Fibroblast of lung (primary cell): Measurements from ENCODE around the gene MGAT5. TPM values are rescaled to one million over a fixed set of nuclear protein-coding genes. Genes with fewer than 3 reads are reported as not detected.

Source experiments
- DNase-seq, 2 donors: peaks; one replicate each; pipeline versions ENCODE4 v3.0.0 to v3.0.0-alpha.2; 2010; ENCODE audit warnings: low read depth in 2 of 2
- H2AFZ ChIP-seq: 2 replicates; pipeline ENCODE4 v1.5.1; 2012; ENCODE audit warnings: low read length, control low read depth, inconsistent platforms
- H3K27ac ChIP-seq: 2 replicates; pipeline ENCODE4 v1.5.1; 2011; ENCODE audit warnings: low read length, control low read depth; ENCODE audit not compliant: insufficient read depth
- H3K27me3 ChIP-seq: 2 replicates; pipeline ENCODE4 v1.5.1; 2011; ENCODE audit warnings: mild to moderate bottlenecking, low read length; ENCODE audit not compliant: control insufficient read depth, insufficient read depth
- H3K36me3 ChIP-seq: 2 replicates; pipeline ENCODE4 v1.5.1; 2011; ENCODE audit warnings: low read length; ENCODE audit not compliant: control insufficient read depth, insufficient read depth
- H3K4me1 ChIP-seq: 2 replicates; pipeline ENCODE4 v1.5.1; 2011; ENCODE audit warnings: low read length; ENCODE audit not compliant: control insufficient read depth, insufficient read depth; ENCODE audit errors: extremely low read depth
- H3K4me2 ChIP-seq: 2 replicates; pipeline ENCODE4 v1.5.1; 2011; ENCODE audit warnings: low read length, control low read depth; ENCODE audit not compliant: insufficient read depth; ENCODE audit errors: extremely low read depth
- H3K4me3 ChIP-seq, 4 experiments: fragments of 200-600 bp in 1 of 4; sonication (generic) in 1 of 4; replicated peaks in 1 of 4; 2 replicates each; pipeline ENCODE4 v1.5.1; 2011 to 2016; ENCODE audit warnings: low read length in 4 of 4, low read depth in 3 of 4, mild to moderate bottlenecking in 3 of 4, control low read depth in 2 of 4, inconsistent platforms in 1 of 4, mixed read lengths in 1 of 4; ENCODE audit not compliant: insufficient read depth in 1 of 4; ENCODE audit errors: control extremely low read depth in 1 of 4
- H3K79me2 ChIP-seq: 2 replicates; pipeline ENCODE4 v1.5.1; 2012; ENCODE audit warnings: mild to moderate bottlenecking, low read length, inconsistent platforms; ENCODE audit not compliant: control insufficient read depth, insufficient read depth
- H3K9ac ChIP-seq: 2 replicates; pipeline ENCODE4 v1.5.1; 2011; ENCODE audit warnings: mild to moderate bottlenecking, low read length, control low read depth; ENCODE audit not compliant: insufficient read depth
- H3K9me3 ChIP-seq: 2 replicates; pipeline ENCODE4 v1.5.1; 2012; ENCODE audit warnings: low read depth, low read length; ENCODE audit not compliant: control insufficient read depth, insufficient read depth
- H4K20me1 ChIP-seq: 2 replicates; pipeline ENCODE4 v1.5.1; 2011; ENCODE audit warnings: low read length; ENCODE audit not compliant: control insufficient read depth, insufficient read depth; ENCODE audit errors: extremely low read depth
- CTCF ChIP-seq, 2 donors: IDR thresholded peaks in 1 of 2; conservative IDR thresholded peaks in 1 of 2; 1 replicate in 1 of 2; 2 replicates in 1 of 2; pipeline ENCODE4 v1.5.1; 2011 to 2012; ENCODE audit warnings: low read length in 2 of 2, control low read depth in 1 of 2, inconsistent platforms in 1 of 2, low read depth in 1 of 2, mild to moderate bottlenecking in 1 of 2
- EZH2 ChIP-seq: IDR thresholded peaks from 2 replicates; pipeline ENCODE4 v1.5.1; 2012; ENCODE audit warnings: low read length, control low read depth, mild to moderate bottlenecking; ENCODE audit errors: missing control alignments
- polyA plus RNA-seq, 2 donors: library from polyadenylated mRNA; depleted of rRNA in 1 of 2; stranded (reverse) in 1 of 2; unstranded in 1 of 2; fragments of >200 nt; gene quantifications; 2 replicates each; pipeline ENCODE4 v1.2.1, GENCODE V29; 2011 to 2012; ENCODE audit warnings: missing spikeins in 1 of 2
- total RNA-seq: library from RNA; depleted of rRNA; stranded (reverse); fragments of >200 nt; gene quantifications from 2 replicates; pipeline ENCODE4 v1.2.1, GENCODE V29; 2014

The MGAT5 gene
- total and polyA plus RNA-seq, 2 donors (not counting 1 experiment from before 2014, with no cell fraction given), result 270 to 301 TPM

GRCh38 chr2:134289225-134289624 lies 35.4 kb downstream of the MGAT5 start:
- Histone ChIP-seq H3K27me3 (no peaks in the 10 kb centered on the region), H3K9ac (no peak overlapping the region), H3K4me1 (no peaks in the 10 kb centered on the region), H4K20me1 (no peaks in the 10 kb centered on the region), H3K4me3 (no peak overlapping the region), H3K36me3 (no peaks in the 10 kb centered on the region), H3K79me2 (peaks cover 16% of the 10 kb centered on the region), H2AFZ (no peak overlapping the region), H3K9me3 (no peaks in the 10 kb centered on the region), H3K4me2 (no peak overlapping the region), H3K27ac (no peak overlapping the region)
- DNase-seq, result no peak
- TF ChIP-seq CTCF (conservative IDR thresholded peaks at IDR 0.05 in 1 of 2, IDR thresholded peaks at IDR 0.05 in 1 of 2; ENCODE audit: low read depth in 1 of 2, low read length in 2 of 2), result no peak
- TF ChIP-seq EZH2, result no peak

- Histone ChIP-seq H3K9me3 (no peaks in the 10 kb centered on the region), H3K27me3 (no peaks in the 10 kb centered on the region), H3K27ac (no peak overlapping the region), H4K20me1 (no peaks in the 10 kb centered on the region), H3K79me2 (peaks cover 14% of the 10 kb centered on the region), H3K36me3 (no peaks in the 10 kb centered on the region), H3K9ac (no peak overlapping the region), H3K4me1 (no peaks in the 10 kb centered on the region), H3K4me3 (no peak overlapping the region), H2AFZ (no peak overlapping the region), H3K4me2 (no peak overlapping the region)
- no peak for TF ChIP-seq EZH2
- TF ChIP-seq CTCF (conservative IDR thresholded peaks at IDR 0.05 in 1 of 2, IDR thresholded peaks at IDR 0.05 in 1 of 2; ENCODE audit: low read depth in 1 of 2, low read length in 2 of 2), result no peak
- no peak for DNase-seq
These were observed 36.5 kb downstream of the MGAT5 start for GRCh38 chr2:134290358-134290757.

GRCh38 chr2:134292514-134292913 lies 38.6 kb downstream of the MGAT5 start:
- Histone ChIP-seq H2AFZ (no peak overlapping the region), H3K4me3 (no peak overlapping the region), H3K36me3 (no peaks in the 10 kb centered on the region), H3K4me1 (no peaks in the 10 kb centered on the region), H4K20me1 (no peaks in the 10 kb centered on the region), H3K9ac (no peak overlapping the region), H3K9me3 (no peaks in the 10 kb centered on the region), H3K79me2 (peaks cover 14% of the 10 kb centered on the region), H3K27me3 (no peaks in the 10 kb centered on the region), H3K27ac (no peak overlapping the region), H3K4me2 (no peak overlapping the region)
- DNase-seq, result no peak
- TF ChIP-seq EZH2 (no peak), CTCF (conservative IDR thresholded peaks at IDR 0.05 in 1 of 2, IDR thresholded peaks at IDR 0.05 in 1 of 2; ENCODE audit: low read depth in 1 of 2, low read length in 2 of 2) (no peak)
